GM18526 (cell line): Measurements from ENCODE around the gene DAPP1.

Experiments used
- POLR2A ChIP-seq: IDR thresholded peaks from 3 replicates; pipeline ENCODE4 v1.6.1; 2011; ENCODE audit not compliant: insufficient read length; ENCODE audit errors: extremely low read depth

DAPP1 gene

GRCh38 chr4:99843413-99843812, 26.8 kb downstream of the DAPP1 start:
- TF ChIP-seq POLR2A = no peak

- no peak for TF ChIP-seq POLR2A
These were observed 27.4 kb downstream of the DAPP1 start for GRCh38 chr4:99844048-99844447.

- no peak for TF ChIP-seq POLR2A
These were observed 28.6 kb downstream of the DAPP1 start for GRCh38 chr4:99845179-99845578.

GRCh38 chr4:99845708-99846469, 29.3 kb downstream of the DAPP1 start:
- no peak for TF ChIP-seq POLR2A

GRCh38 chr4:99846891-99847290, 30.3 kb downstream of the DAPP1 start:
- TF ChIP-seq POLR2A = no peak

- no peak for TF ChIP-seq POLR2A
These were observed 30.8 kb downstream of the DAPP1 start for GRCh38 chr4:99847362-99847976.

GRCh38 chr4:99848591-99849001, 32.0 kb downstream of the DAPP1 start:
- no peak for TF ChIP-seq POLR2A

- TF ChIP-seq POLR2A = no peak
These were observed 35.6 kb downstream of the DAPP1 start for GRCh38 chr4:99852199-99852749.

- no peak for TF ChIP-seq POLR2A
These were observed 36.6 kb downstream of the DAPP1 start for GRCh38 chr4:99853190-99853589.

- TF ChIP-seq POLR2A = no peak
These were observed 37.4 kb downstream of the DAPP1 start for GRCh38 chr4:99853999-99854398.

- TF ChIP-seq POLR2A = no peak
These were observed 39.1 kb downstream of the DAPP1 start for GRCh38 chr4:99855678-99856077.

GRCh38 chr4:99856166-99856565, 39.5 kb downstream of the DAPP1 start:
- TF ChIP-seq POLR2A = no peak

- TF ChIP-seq POLR2A = no peak
These were observed 40.7 kb downstream of the DAPP1 start for GRCh38 chr4:99857307-99857706.

GRCh38 chr4:99859618-99860017, 43.0 kb downstream of the DAPP1 start:
- peak; percentile 16 for TF ChIP-seq POLR2A

- TF ChIP-seq POLR2A = no peak
These were observed 43.9 kb downstream of the DAPP1 start for GRCh38 chr4:99860521-99860920.

- TF ChIP-seq POLR2A = no peak
These were observed 44.7 kb downstream of the DAPP1 start for GRCh38 chr4:99861120-99861905.
